GM18517 (cell line): ENCODE data around the gene PALM2AKAP2.

Experiments
- ATAC-seq: cut with Tn5 transposase; IDR thresholded peaks from one replicate; pipeline ENCODE4 v1.9.1; 2021; ENCODE audit warnings: mild to moderate bottlenecking, moderate library complexity; ENCODE audit not compliant: unreplicated experiment

PALM2AKAP2 gene

GRCh38 chr9:109779711-109780452 lies at the start of gene PALM2AKAP2:
PALM2AKAP2 (plus strand) TSS chr9:109780198; CDS start chr9:109780489, 291 bp downstream.
- no peak for ATAC-seq

GRCh38 chr9:109730228-109730627 lies 49.8 kb upstream of the PALM2AKAP2 start:
- no peak for ATAC-seq

GRCh38 chr9:109733690-109734089 lies 46.3 kb upstream of the PALM2AKAP2 start:
- ATAC-seq: no peak

- no peak for ATAC-seq
Measured at GRCh38 chr9:109734814-109735213, 45.2 kb upstream of the PALM2AKAP2 start.

- no peak for ATAC-seq
Measured at GRCh38 chr9:109735801-109736200, 44.2 kb upstream of the PALM2AKAP2 start.

- ATAC-seq: no peak
Measured at GRCh38 chr9:109737295-109737694, 42.7 kb upstream of the PALM2AKAP2 start.

GRCh38 chr9:109739760-109740159 lies 40.2 kb upstream of the PALM2AKAP2 start:
- no peak for ATAC-seq

- no peak for ATAC-seq
Measured at GRCh38 chr9:109742776-109743348, 37.1 kb upstream of the PALM2AKAP2 start.

- ATAC-seq: no peak
Measured at GRCh38 chr9:109743696-109744095, 36.3 kb upstream of the PALM2AKAP2 start.

- no peak for ATAC-seq
Measured at GRCh38 chr9:109745335-109746283, 34.4 kb upstream of the PALM2AKAP2 start.

- no peak for ATAC-seq
Measured at GRCh38 chr9:109751253-109751652, 28.7 kb upstream of the PALM2AKAP2 start.

- ATAC-seq: no peak
Measured at GRCh38 chr9:109753308-109753707, 26.7 kb upstream of the PALM2AKAP2 start.

GRCh38 chr9:109755040-109755439 lies 25.0 kb upstream of the PALM2AKAP2 start:
- no peak for ATAC-seq

- ATAC-seq: no peak
Measured at GRCh38 chr9:109759589-109759988, 20.4 kb upstream of the PALM2AKAP2 start.

GRCh38 chr9:109765278-109765677 lies 14.7 kb upstream of the PALM2AKAP2 start:
- ATAC-seq: no peak

GRCh38 chr9:109765830-109766229 lies 14.2 kb upstream of the PALM2AKAP2 start:
- no peak for ATAC-seq

- no peak for ATAC-seq
Measured at GRCh38 chr9:109766351-109766750, 13.6 kb upstream of the PALM2AKAP2 start.

GRCh38 chr9:109767404-109767803 lies 12.6 kb upstream of the PALM2AKAP2 start:
- ATAC-seq: no peak

- ATAC-seq: no peak
Measured at GRCh38 chr9:109767814-109768213, 12.2 kb upstream of the PALM2AKAP2 start.

GRCh38 chr9:109769250-109769649 lies 10.7 kb upstream of the PALM2AKAP2 start:
- no peak for ATAC-seq

- no peak for ATAC-seq
Measured at GRCh38 chr9:109770101-109770500, 9.9 kb upstream of the PALM2AKAP2 start.
